Suppressor macrophage (primary cell): Measurements from ENCODE around the gene PRPF18.
"Not testable (repeated sequence)": the region's sequence is repeated elsewhere in the genome, so short reads cannot be mapped to it uniquely, and the experiment has no call there.

Experiments used
- DNase-seq, 4 experiments: peaks; one replicate each; pipeline ENCODE4 v3.0.0-alpha.2; 2020 to 2022
- total RNA-seq, 17 experiments: gene quantifications; one replicate each; lab custom pipeline; 2026; ENCODE audit warnings: mixed read lengths in 6 of 17, inconsistent platforms in 3 of 17; lab: John Stamatoyannopoulos, UW

PRPF18 gene
- total RNA-seq: 19.4 to 48.7 (median 35.9) reads per million in 17 experiments

DNA sequence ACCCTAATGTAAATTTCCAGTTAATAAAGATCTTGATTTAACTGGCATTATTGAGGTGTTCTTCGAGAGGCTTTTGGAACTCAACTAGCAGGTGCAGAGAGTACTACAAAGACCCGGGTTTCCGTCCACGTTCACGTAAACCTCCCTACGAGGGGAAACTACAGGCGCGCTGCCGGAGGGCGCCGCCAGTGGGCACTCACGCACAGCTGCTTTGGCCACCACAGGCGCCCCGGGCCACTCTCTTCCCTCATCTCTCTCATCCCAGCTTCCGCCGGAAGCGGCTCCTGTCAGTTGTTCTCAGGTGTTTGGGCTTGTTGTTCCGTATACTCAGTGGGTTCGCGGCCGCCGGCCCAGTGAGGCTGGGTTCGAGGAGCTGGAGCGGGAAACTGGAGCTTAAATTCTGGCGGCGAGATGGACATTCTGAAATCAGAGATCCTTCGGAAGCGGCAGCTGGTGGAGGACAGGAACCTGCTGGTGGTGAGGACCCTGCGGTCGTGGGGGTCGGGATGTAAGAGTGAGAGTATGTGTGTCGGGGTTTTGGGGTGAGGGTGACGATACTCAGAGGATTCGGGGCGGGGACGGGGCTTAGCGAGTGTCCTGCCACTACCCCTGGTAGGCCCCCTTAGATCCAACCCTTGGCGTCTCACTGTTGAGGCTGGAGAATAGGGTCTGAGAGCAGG, at the start of gene PRPF18:
Gene PRPF18, plus strand, starts transcription at position 290 of the 680 bp plus-strand sequence. Its CDS starts 122 bp downstream, at position 412.
- peak; percentile 95 to 97 (median 96) for DNase-seq

DNA sequence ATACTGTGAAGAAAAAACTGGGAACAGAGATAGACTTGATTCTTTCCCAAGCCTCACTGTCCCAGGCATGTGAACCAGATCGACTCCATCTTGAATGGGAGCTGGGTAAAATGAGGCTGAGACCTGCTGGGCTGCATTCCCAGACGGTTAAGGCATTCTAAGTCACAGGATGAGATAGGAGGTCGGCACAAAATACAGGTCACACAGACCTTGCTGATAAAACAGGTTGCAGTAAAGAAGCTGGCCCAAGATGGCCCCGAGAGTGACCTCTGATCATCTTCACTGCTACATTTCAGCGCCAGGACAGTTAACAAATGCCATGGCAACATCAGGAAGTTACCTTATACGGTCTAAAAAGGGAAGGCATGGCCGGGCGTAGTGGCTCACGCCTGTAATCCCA, 48.8 kb upstream of the PRPF18 start:
- not testable (repeated sequence) for DNase-seq

GRCh38 chr10:13542533-13542932, 44.2 kb upstream of the PRPF18 start:
- no peak for DNase-seq

- DNase-seq: no peak
These were observed 36.0 kb upstream of the PRPF18 start for GRCh38 chr10:13550802-13551201.

DNA sequence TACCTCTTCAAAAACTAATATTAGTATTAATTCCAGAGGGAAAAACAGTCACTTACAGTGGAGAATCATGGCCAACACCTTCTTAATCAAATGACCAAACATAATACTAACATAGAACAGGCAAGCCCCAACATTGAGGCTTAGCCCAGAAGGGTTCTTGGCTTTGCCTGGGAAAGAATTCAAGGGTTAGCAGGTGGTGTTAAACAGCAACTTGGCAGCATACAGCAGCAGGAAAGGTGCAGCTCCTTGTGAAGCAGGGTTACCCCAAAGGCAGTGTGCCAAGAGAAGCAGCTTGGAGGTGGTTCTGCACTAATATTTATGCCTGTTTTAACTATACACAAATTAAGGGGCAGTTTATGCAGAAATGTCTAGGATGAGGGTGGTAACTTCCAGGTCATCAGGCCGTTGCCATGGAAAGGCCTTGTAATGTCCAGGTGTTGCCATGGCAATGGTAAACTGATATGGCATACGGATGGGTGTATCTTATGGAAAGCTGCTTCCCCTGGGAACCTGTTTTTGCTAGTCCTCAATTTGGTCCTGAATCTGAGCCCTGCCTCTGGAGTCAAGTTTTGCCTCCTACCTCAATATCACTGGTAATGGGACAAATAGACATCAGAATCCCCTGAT, 30.8 kb upstream of the PRPF18 start:
- DNase-seq: no peak

DNA sequence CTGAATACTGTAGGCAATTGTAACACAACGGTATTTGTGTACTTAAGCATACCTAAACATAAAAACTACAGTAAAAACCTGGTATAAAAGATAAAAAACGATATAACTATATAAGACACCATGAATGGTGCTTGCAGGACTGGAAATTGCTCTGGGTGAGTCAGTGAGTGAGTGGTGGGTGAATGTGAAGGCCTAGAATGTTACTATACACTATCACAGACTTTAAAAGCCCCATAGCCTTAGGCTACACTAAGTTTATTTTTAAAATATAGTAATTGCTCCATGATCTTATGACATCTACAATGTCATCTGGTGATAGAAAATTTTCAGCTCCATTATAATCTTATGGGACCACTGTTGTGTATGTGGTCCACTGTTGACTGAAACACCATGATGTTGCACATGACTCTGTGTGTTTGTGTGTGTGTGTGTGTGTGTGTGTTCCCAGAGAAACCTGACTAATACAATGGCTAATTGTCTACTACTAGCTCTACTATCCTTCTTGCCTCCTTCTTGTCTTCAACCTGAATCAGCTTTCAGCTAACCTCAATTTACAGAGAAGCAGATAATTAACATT, 27.6 kb upstream of the PRPF18 start:
- no peak for DNase-seq

DNA sequence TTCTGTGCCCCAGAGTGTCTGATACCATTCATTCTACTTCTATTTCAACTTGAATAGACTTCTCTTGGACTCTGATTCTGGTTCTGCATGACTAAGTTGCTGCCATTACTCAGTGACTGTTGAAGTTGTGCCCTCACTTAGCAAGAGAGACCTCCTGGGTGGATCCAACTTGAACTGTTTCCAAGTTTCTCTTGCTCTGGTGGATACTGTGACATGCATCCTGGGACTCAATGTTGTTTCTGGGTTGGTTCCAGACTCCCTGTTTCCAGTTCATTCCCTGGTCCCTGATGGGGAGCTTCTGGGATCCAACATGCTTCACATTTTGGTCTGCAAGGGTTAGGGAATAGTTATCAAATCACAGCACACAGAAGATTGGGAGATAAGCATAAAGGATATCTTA, 26.2 kb upstream of the PRPF18 start:
- no peak for DNase-seq

DNA sequence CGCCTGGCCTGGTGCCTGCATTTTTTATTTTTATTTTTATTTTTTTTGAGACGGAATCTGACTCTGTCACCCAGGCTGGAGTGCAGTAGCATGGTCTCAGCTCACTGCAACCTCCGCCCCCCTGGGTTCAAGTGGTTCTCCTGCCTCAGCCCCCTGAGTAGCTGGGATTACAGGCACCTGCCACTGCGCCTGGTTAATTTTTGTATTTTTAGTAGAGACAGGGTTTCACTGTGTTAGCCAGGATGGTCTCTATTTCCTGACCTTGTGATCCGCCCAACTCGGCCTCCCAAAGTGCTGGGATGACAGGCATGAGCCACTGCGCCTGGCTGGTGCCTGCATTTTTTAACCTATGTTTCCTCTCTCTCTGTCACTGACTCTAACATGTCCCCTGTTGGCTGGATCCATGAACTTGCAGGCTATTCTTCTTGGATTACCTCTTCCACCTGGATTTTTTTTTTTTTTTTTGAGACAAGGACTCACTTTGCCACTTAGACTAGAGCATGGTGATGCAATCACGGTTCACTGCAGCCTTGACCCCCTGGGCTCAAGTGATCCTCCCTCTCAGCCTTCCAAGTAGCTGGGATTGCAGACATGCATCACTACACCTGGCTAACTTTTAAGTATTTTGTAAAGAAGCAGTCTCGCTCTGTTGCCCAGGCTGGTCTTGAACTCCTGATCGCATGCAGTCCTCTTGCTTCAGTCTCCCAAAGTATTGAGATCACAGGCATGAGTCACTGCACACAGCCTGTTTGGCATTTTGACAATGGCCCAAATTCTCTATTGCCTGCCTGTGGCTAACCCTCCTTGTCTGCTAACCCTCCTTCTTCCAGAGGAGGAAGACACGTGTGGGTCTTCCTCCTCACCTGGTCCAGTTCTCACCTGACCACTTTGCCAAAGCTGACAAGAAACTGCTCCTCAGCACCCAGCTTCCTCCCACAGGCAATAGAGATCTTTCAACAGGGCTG, 23.0 kb upstream of the PRPF18 start:
- no peak for DNase-seq

DNA sequence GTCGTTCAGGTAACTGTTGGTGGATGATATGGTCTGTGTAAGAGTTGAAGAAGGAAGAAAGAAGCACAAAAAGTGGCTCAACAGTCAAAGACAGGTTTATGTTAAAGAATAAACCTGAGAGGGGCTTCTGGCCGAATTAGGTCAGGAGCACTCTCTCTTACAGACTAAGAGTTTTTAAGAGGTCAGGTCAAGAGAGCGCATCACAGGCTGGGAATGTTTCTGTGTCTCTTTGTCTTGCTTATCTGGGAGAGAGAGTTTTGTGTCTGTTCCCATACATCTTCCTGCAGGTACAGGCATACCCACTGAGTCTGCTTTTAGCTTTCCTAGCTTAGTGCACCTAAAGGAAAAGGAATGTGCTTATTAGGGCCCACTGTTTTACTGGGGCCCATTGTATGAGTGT, 22.2 kb upstream of the PRPF18 start:
- DNase-seq: no peak

GRCh38 chr10:13567030-13567429, 19.7 kb upstream of the PRPF18 start:
- peak; percentile 70 to 90 (median 80) for DNase-seq

DNA sequence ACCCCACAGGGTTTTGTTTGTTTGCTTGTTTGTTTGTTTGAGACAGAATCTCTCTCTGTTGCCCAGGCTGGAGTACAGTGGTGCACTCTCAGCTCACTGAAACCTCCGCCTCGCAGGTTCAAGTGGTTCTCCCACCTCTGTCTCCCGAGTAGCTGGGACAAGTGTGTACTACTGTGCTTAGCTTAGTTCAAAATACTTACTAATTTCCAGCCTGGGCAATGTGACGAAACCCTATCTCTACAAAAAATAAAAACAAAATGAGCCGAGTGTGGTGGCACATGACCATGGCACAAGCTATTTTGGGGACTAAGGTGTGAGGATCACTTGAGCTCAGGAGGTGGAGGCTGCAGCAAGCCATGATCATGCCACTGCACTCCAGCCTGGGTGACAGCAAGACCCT, 15.2 kb upstream of the PRPF18 start:
- DNase-seq: no peak

DNA sequence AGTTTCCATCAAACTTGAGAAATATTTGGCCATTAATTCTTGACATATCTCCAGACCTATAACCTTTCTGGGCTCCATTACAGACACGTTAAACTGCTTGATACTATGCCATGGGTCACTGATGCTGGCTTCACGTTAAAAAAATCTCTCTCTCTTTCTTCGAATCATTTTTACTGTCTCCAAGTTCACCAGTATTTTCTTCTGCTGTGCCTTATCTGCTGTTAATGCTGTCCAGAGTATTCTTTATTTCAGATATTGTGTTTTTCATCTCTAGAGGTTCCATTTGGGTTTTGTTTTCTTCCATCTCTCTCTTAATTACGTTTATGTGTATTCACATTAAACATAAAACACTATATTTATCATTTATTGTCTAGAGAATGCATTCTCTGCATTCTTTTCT, 12.8 kb upstream of the PRPF18 start:
- DNase-seq: no peak

GRCh38 chr10:13585195-13585751, 1.5 kb upstream of the PRPF18 start:
- DNase-seq: no peak

GRCh38 chr10:13585943-13586342, 822 bp upstream of the PRPF18 start:
- DNase-seq: no peak

GRCh38 chr10:13587391-13587790, 626 bp downstream of the PRPF18 start:
- peak in 3 of 4 experiments; percentile 2 to 12 (median 5) for DNase-seq

- no peak for DNase-seq
These were observed 2.6 kb downstream of the PRPF18 start for GRCh38 chr10:13589316-13589715.

DNA sequence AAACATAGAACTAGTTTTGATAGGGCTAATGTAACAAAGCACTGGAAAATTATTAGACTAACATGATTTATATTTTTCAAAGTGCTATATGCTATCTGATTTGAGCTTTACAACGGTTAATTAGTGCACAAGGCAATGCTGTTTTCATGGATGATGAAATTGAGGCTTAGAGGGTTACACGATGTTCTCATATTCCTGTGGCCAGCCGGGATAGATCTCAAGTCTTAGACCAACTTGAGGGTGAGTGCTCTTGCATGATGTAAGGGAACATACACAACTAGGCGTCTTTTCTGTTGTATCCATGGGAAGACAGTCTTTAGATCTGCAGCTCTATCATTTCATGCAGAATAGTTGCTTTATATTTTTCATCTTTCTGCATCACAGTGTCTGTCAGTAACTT, 4.1 kb downstream of the PRPF18 start:
- no peak for DNase-seq

- no peak for DNase-seq
These were observed 5.5 kb downstream of the PRPF18 start for GRCh38 chr10:13592306-13592705.

- no peak for DNase-seq
These were observed 6.8 kb downstream of the PRPF18 start for GRCh38 chr10:13593535-13593934.

DNA sequence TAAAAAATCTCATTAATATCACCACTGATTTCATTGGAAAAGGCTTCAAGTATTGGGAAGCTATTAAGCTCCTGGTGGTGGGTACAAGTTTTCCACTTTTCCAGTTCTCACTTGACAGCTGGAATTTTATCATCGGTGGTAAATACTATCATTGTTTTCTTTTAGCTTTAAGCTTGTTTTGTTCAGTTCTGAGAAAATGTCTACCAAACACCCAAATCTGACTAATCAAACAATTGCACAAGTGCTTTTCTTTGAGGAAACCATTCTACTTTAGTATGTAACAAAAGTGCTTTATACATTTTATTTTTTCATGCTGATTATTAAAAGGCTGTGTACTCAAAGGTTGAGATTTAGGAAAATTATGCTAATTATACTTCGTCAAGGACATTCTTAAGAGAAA, 7.9 kb downstream of the PRPF18 start:
- no peak for DNase-seq

- no peak for DNase-seq
These were observed 11.1 kb downstream of the PRPF18 start for GRCh38 chr10:13597909-13598308.

DNA sequence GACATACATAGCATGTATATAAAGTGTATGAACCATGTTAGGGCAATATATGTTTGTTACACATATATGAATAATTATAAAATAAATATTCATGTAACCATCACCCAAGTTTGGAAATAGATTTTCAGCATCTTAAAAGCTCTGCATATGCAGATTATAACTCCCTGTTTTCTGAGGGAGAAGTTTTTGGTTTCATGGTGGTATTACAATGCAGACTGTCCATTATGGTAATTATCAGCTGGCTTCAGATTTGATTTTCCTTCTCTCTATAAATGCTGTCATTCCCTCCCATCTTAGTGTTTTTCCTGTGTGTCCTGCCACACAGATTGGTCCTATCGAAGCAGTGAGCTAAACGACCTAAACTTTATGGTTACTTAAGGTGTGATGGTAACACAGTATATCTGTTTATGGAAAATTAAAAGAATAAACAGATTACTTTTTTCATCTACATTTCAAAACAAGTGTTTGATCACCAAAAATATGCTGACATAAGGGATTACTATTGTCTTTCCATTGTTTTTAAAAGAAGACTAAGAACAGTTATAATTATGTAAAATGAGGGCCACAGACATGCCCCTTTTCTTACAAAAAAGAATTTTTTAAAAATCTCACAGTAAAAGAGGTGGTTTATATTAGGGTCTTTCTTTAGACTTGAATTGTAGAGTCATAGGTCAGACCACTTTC, 17.7 kb downstream of the PRPF18 start:
- no peak for DNase-seq
